Bone marrow (tissue), 2 donors: ENCODE data around the gene CCNH.

ENCODE experiments used
- DNase-seq, 2 donors: peaks; one replicate each; lab custom pipeline; 2025; lab: John Stamatoyannopoulos, UW

The CCNH gene

GRCh38 chr5:87360132-87360531 lies 52.6 kb downstream of the CCNH start:
- DNase-seq, result no peak

GRCh38 chr5:87359106-87359505 lies 53.6 kb downstream of the CCNH start:
- no peak for DNase-seq

GRCh38 chr5:87354496-87354895 lies 58.2 kb downstream of the CCNH start:
- no peak for DNase-seq

DNA sequence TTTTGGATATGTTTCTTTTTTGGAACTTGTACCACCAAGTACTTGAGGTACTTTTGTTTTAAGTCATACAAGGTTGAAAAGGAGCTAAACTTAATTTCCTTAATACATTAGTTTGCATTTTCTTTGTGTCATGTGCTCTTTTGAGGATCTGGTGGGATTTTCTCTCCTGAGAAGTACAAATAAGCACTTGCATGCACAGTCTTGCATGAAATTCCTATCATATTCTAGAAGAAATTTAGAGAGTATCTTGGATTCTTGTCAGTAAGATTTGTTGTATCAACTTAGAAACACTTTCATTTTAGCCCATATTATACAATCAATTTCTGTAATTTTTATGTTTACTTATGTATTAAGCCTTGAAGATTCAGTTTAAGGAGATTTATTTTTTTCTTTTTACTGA lies 64.9 kb downstream of the CCNH start:
- no peak for DNase-seq

DNA sequence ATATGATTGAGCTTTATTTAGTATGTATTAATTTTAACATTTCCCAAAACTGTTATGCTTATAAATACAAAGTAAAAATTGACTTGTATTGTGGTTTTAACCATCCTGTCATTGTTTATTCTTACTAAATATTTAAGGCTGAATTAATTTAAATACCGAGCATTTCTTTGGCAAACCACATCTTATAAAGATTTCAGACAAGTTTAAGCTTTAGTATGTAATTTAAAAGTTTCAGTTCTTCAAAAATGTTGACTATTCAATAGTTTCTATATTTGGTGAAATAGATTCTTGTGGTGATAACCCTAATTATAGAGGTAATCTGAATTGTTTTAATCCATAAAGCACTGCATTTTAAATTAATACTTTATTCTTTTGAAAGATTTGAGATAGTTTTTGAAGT lies 65.5 kb downstream of the CCNH start:
- no peak for DNase-seq
